GM19351 (cell line): ENCODE data around the gene WASF2.
"Not testable (repeated sequence)": the region's sequence is repeated elsewhere in the genome, so short reads cannot be mapped to it uniquely, and the experiment has no call there.

Experiments used
- ATAC-seq: cut with Tn5 transposase; IDR thresholded peaks from one replicate; pipeline ENCODE4 v1.9.1; 2021; ENCODE audit warnings: mild to moderate bottlenecking, moderate library complexity; ENCODE audit not compliant: unreplicated experiment

The WASF2 gene

GRCh38 chr1:27521861-27522431 lies 32.0 kb upstream of the WASF2 start:
- ATAC-seq, result no peak

DNA sequence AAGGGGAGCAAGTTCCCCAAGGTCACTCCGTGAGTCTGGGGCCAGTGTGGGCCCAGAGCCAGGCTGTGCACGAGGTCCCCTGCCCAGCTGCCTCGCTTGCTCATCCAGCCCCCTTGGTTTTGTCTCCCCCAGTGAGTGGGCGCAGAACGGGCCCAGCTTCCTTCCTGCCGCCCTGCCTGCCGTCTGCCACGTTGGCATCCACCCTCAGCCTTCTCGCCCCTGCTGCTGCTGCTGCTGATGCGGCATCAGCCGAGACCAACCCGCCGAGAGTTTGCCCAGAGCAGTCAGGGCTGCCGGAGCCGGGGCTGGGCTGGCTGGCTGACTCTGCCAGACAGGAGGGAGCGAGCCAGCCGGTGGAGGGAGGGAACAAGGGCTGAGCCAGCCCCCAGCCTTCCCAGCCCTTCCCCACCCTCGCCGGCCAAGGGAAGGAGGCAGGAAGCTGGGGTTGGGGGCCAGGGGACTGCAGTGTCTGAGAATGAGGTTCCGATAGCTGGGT lies 31.4 kb upstream of the WASF2 start:
- no peak for ATAC-seq

GRCh38 chr1:27520651-27521050 lies 30.7 kb upstream of the WASF2 start:
- ATAC-seq, result no peak

DNA sequence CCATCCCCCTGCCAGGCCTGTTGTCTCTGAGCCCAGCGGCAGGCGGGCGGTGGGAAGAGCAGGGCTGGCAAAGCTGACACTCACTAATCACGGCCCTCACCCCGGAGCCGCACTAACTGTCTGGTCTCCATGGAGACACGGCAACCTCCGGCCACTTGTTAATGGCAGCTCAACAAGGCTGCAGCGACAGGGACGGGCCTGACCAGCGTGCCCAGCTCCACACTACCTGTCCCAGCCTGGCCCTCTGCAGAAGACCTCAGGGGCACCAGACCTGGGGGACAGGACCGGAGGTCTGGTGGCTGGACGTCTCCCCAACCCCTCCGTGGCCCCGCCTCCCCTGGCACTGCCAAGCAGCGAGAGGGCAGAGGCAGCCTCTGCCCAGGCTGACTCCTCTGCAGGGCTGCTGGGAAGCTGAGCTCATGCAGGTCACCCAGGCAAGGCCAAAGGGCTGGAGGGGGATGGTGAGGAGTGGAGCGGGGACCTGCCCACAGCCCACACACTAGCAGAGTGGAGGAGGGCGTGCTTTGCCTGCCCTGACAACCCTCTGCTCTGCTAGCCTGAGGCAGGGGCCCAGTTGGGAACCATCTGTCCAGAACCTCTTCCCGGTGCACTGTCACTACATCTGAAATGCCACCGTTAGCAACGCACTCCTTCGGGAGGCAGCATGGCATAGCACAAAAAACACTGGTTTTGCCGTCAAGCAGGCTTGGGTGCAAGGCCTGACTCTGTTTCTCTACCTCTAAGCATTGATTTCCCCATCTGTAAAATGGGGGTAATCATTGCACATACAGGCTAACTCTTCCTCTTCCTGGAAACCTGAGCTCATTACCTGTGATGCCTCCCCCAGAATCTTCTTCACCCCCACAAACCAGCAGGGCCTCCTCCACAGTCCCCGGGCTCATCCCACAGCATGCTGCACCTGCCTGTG lies 29.6 kb upstream of the WASF2 start:
- no peak for ATAC-seq

DNA sequence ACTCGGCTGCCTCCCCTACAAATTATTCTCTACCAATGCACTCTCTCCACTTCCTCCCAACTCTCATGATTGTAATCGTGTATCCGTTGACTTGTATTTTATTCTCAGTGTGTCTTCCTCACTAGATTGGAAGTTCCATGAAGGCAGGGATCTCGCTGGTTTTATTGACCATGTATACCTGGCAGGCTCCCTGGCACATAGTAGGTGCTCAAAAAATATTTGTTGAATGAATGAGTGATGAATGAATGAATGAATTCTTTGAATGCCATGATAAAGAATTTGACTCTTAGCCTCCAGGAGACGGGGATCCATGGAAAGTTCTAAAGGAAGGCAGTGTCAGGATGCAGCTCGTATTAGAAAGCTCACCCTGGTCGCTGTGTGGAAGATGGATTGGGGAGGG lies 28.8 kb upstream of the WASF2 start:
- ATAC-seq, result no peak

GRCh38 chr1:27517907-27518718 lies 28.1 kb upstream of the WASF2 start:
- no peak for ATAC-seq

GRCh38 chr1:27517301-27517700 lies 27.3 kb upstream of the WASF2 start:
- ATAC-seq, result no peak

GRCh38 chr1:27515626-27516025 lies 25.7 kb upstream of the WASF2 start:
- ATAC-seq, result no peak

DNA sequence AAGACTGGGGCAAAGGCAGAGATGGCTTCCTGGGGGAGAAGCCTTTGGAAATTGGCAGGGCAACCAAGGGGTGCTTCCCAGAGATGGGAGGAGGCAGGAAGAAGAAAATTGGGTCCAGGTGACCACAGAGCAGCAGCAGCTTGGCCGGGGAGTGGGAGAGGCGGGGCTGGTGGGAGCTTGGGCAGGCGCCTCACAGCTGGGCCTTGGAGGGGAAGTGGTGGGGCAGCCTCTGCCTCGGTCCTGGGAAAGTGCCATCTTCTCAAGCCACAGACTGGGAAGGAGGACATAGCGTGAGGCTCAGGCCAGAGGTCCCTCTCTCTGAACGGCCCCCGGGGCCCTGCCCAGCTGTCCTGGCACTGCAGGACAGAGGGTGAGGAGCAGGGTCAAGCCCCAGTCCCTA lies 24.0 kb upstream of the WASF2 start:
- ATAC-seq, result no peak

DNA sequence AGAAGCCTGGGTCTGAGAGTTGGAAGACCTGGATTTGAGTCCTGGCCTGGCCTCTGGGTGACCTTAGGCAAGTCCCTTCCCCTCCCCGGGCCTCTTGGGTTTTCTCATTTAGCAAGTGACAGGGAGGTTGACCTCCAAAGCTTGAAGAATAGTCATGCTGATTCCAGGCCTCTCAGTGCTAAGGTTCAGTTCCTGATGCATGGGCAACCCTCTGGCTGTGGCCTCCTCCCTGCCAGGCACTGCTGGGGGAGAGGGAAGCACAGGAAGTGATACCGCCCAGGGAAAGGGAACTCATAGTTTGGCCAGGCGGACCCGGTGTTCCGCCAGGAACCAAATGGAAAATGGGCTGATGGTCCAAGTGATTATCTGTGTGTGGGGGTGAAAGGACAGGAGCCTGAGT lies 23.6 kb upstream of the WASF2 start:
- no peak for ATAC-seq

GRCh38 chr1:27509127-27510080 lies 19.4 kb upstream of the WASF2 start:
- no peak for ATAC-seq

DNA sequence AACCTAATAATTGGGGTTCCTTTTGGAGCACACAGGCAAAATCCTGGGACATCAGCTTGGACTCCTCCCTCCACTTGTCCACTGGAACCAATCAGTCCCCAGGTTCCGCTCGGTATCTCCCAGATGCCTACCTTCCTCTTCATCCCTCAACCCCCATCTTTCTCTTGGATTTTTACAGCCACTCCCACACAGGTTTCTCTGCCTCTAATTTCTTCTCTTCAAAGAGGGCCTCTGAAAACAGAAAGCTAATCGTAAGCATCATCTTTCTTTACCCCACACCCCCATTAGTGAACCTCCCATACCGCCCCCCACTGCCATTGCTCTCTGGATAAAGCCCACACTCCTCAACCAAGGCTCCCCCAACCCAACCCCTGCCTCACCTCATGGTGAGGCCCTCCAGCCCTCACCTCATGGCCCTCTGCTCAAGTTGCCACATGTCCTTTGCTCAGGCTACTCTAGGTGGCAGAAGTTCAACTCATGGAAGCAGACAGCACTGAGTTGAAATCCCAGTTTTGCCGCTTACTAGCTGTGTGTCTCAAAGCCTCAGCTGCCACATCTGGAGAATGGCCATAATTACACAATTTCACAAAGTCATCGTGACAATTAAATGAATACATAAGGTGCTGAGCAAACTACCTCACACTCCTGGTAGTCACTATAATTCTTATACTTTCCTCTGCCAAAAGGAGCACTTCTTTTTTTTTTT lies 18.1 kb upstream of the WASF2 start:
- ATAC-seq, result no peak

- ATAC-seq, result no peak
Observed at GRCh38 chr1:27506703-27507102, 16.7 kb upstream of the WASF2 start.

DNA sequence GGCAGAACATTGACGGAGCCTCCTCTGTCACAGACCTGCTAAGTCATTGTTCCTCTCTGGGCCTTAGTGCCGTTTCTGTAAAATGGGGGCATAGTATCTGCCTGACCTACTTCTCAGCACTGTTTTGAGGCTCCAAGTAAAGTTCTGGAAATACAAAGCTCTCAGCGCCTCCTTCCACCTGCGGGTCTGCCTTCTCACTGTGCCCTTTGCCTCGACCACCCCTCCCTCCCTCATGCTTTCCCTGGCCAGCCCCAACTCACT lies 15.4 kb upstream of the WASF2 start:
- no peak for ATAC-seq

- ATAC-seq, result no peak
Observed at GRCh38 chr1:27504588-27505419, 14.8 kb upstream of the WASF2 start.

DNA sequence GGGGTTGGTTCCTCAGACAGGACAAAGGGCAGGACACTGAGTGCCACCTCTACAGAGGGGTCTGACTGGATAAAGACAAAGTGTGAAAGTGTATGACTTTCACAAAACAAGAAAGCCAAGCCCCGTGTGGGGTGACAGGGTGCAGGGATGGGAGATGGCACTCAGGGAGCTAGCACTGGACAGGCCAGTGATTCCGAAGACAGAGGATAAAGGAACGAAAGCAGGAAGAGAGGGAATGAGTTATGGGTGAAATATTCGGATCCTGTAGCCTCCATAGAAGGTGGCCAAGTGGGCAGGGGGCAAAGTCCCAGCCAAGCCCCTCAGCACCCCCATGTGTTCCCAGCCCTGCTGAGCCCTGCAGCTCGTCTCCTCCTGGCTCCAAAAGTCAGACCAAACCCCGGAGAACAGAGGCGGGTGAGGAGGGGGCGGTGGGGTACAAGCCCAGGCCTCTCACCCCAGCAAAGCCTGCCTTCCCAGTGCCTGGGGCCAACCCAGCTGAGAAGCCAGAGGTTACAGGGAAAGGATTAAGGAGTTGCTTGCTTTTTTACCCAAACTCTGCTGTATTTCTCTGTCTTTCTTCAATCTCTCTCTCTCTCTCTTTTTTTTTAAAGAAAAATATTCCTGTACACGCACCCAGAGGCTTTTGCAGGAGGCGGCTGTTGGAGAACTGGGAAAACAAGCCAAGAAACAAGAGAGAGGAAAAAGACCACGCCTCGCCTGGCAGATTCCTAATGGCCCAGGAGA lies 14.0 kb upstream of the WASF2 start:
- no peak for ATAC-seq

GRCh38 chr1:27503033-27503432 lies 13.1 kb upstream of the WASF2 start:
- no peak for ATAC-seq

DNA sequence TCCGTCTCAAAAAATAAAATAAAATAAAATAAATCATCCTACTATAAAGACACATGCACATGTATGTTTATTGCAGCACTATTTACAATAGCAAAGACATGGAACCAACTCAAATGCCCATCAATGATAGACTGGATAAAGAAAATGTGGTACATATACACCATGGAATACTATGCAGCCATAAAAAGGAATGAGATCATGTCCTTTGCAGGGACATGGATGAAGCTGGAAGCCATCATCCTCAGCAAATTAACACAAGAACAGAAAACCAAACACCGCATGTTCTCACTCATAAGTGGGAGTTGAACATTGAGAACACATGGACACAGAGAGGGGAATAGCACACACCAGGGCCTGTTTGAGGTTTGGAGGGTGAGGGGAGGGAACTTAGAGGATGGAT lies 11.2 kb upstream of the WASF2 start:
- ATAC-seq, result not testable (repeated sequence)
